ENCODE data around the gene IL12RB2.
A peak's percentile ranks its signal among the peaks of the same experiment; 100 is the strongest.
"Not testable (repeated sequence)": the region's sequence is repeated elsewhere in the genome, so short reads cannot be mapped to it uniquely, and the experiment has no call there.

The IL12RB2 gene

DNA sequence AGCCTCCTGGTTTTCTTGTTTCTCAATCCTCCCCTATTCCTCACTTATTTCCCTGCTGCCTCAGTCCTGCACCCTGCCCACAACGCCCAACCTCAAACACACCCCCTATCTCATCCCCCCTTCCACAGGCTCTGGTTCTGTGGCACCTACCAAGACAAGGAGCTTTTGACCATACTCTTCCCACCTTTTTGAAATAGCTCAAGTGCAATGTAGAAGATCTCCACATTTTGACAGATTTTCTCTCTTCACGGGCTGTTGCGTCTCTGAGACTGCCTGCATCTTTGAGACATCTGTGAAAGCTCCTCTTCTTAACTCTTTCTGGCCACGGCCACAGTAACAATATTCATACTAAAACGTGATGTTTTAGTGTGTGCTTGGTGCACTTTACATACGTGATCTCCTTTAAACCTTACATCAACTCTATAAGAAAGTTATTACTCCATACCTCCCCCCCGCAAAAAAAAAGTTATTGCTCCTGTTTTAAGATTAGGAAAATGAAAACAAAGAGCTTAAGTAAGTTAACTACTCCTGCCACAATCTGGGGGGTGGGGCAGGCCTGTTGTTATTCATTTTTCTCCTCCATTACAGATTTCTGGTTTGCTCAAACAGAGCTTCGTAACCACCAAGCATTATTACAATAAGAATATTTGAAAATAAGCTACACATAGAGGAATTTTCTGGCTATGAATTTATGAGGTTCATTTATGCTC is 124.4 kb downstream of the IL12RB2 start:
- no peak for DNase-seq (ENCODE audit: low spot score)

DNA sequence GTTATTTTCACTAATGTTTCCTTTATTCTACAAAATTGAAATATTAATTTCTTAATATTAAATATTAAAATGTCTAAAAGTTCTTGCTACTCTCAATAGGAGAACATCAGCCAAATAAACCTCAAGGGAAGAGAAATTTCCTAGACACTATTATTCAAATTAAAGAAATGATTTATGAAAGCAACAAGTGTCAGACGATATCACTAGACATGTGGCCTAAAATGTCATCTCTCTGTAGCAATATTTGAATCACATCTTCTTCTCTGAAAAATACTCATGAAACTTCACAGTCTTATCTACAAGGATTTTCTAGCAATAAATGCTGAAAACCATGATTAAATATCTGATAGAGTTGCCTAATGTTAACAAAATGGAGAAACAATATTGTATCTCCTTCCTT is 125.1 kb downstream of the IL12RB2 start:
- DNase-seq (ENCODE audit: low spot score), result no peak

DNA sequence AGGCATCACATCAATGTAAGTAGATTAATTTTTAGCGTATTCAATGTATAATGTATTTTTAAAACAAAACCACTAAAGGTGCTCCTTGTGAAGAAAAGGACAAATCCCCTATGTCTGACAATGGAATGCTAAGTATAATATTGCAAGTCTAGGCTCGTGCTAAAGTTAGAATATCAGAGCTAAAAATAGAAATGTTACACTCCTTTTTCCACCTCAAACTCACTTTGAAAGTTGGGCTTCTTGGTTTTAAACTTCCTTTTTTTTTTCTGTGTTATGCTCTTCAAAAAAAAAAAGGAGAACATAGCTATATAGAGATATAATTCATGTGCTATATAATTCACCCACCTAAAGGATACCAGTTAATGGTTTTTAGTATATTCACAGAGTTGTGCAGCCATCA is 126.2 kb downstream of the IL12RB2 start:
- DNase-seq (ENCODE audit: low spot score), result no peak

DNA sequence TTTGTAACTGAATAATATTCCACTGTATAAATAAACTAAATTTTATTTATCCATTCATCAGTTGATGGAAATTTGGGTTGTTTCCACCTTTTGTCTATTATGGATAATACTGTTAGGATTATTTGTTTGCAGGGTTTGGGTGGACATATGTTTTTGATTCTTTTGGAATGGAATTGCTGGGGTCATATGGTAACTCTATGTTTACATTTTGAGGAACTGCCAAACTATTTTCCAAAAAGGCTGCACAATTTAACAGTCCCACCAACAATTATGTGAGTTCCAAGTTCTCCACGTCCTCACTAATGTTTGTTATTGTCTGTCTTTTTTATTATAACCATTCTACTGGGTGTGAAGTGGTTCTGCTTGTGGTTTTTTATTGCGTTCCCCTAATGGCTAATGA is 126.8 kb downstream of the IL12RB2 start:
- no peak for DNase-seq (ENCODE audit: low spot score)

DNA sequence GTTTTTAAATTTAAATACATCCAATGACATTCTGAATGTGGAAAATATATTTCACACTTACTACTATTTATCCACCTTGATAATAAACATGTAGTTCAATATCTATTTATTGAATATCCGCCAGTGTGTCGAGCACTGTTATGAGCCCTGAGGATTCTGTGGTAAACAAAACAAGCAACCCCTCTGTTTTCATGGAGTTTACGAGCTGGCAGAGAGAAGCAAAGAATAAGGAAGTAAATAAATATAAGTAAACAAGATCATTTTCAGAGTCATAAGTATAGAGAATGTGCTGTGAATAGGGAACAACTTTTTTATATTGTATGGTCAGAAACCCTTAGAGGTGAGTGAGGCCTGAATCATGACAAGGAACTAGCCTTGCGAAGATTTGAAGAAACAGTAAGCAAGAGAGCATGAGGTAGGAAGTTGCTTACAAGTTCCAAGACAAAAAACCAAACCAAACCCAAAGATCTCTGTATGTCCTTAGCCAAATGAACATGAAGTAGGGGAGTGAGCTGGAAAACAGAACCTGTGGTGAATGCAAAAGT is 128.9 kb downstream of the IL12RB2 start:
- no peak for DNase-seq (ENCODE audit: low spot score)

DNA sequence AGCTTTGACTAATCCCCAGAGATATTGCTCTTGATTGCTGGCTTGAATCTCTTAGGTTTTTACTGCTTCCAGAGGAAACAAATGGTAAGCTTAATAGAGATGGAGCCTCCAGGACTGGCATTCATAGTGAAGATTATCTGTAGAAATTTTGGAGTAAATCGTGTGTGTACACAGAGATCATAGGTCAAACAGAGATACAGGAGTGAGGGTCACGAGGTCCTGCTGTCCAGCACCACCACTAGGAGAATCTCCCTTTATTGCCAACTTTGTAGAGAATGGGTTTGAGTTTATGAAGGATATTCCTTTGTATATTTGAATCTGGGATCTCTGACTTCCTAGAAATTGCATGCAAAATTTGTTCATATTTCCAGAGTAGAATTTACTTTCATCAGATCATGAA is 130.3 kb downstream of the IL12RB2 start:
- DNase-seq (ENCODE audit: low spot score), result no peak

DNA sequence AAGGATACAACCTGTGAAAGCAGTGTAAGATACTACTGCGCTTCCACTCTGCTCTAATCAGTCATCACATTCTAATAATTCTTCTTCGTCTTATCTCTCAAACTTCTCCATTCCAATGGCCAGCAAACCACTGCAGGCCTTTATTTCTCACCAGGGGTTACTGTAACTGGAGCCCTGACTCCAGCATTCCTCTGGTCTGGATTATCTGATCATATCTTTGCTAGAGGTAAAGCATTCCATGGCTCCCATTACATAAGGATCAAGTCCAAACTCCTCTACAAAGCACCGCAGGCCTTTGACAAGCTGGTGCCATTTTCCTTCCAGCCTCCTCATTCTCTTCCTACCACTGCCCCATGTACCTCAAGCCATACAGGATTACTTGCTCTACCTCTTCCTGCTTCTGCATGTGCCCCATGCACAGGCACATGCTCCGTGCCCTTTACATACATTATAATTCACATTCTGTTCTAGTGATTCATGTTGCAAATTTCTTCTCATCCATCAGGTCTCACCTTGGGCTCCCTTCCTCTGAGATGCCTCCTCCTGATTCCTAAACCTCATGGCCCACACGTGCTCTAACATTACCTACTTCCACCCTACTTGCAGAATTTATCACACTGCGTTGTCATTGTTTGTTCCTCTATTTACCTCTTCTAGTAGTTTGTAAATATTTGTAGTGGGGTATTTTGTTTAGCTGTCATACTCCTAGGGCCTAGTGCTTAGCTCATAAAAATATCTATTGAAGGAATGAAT is 131.8 kb downstream of the IL12RB2 start:
- no peak for DNase-seq (ENCODE audit: low spot score)

DNA sequence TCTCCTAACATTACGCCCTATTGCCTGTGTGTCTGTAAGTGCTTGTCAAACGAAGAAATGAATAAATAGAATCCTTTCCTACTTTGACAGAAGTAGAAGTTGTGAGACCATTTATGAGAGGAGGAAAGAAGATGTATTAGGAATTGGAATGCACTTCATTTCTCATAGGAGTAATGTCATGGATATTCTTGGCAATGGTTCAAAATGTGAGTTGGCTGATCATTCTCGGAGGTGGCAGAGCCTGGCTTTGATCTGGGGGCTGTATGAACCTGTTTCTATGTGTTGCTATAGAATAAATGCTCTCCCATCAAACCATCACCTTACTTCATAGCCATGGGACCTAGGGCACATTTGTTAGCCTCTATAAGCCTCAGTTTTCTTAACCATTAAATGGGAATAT is 132.7 kb downstream of the IL12RB2 start:
- DNase-seq (ENCODE audit: low spot score), result no peak

DNA sequence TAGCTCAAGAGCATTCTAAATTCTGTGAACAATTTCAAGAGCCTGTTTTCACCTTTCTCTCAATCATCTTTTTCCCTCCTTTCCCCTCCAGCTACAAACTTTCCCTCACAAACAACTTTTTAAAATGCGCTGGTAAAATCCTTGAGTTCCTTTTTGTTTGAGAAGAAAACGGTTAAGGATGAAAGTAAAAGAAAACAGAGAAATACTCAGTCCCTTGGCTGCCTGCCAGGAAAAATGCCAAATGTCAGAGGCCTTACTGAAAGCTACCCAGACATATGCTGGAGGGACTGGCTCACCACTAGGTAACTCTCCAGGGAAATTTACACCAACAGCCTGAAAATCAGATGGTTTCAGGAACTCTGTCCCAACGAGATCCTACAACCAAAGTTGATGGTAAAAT is 133.5 kb downstream of the IL12RB2 start:
- peak; percentile 54 for DNase-seq (ENCODE audit: low spot score)

DNA sequence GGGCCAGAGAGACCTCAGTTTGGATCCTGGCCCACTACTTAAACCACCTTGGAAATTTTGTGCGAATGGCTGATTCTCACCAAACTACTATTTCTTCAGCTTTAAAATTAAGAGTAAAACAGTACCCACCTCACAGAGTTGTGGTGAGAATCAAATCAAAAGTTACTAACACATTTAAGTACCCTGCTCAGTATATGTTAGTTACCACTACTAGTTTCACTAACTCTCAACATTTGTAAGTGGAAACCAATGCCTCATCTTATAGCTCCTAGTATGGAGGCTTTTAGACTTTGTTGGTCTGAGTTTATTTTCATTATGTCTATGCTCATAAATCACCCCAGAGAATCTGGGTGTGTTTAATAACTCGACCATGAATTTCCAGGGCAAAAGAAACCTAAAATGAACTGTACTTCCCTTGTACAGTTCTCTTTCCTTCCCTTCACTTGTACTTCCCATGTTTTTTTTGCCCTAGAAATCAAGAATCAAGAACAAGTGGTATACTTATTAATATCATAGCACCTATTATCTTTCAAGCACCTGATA is 134.1 kb downstream of the IL12RB2 start:
- DNase-seq (ENCODE audit: low spot score), result no peak

DNA sequence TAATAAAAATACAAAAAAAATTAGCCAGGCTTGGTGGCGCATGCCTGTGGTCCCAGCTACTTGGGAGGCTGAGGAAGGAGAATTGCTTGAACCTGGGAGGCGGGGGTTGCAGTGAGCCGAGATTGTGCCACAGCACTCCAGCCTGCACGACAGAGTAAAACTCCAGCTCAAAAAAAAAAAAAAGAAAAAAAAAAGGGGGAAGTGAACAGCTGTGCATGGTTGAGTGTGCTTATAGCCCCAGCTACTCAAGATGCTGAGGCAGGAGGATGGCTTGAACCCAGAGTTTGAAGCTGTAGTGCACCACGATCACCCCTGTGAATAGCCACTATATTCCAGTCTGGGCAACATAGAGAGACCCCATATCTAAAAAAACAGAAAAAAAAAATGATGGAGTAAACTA is 138.3 kb downstream of the IL12RB2 start:
- not testable (repeated sequence) for DNase-seq (ENCODE audit: low spot score)
